Fibroblast of skin of left quadriceps (primary cell): ENCODE results near the gene VCP.
"Not testable (repeated sequence)": the region's sequence is repeated elsewhere in the genome, so short reads cannot be mapped to it uniquely, and the experiment has no call there.

Experiments used
- DNase-seq, 2 experiments: peaks; one replicate each; pipeline ENCODE4 v3.0.0-alpha.2; 2013; ENCODE audit warnings: low read depth in 2 of 2

Gene VCP

DNA sequence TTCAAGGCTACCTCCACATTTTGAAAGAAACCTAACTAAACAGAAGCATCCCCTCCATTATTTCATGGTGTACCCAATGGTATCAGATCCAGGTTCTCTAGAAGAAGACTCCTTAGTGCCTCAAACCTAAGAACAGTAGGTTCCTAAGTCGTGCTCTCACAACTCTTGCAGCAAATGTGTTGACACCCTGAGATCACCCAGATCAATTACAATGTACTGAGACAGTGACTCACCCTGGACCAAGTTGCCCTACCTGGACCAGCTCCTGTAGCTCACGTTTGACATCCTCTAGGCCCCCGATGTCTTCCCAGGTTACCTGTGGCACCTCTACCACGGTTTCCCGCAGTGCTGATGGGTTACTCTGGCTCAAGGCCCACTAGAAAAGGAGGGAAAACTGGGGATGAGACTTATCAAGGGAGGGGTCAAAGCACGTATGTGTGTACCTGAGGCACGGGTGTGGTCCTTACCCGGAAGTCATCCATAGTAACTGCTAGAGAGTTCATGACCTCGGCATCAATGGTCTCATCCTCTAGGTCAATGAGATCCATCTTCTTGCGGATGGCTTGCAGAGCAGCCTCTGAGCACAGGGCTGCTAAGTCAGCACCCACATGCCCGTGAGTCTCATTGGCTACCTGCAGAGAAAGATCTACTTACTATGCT lies 11.7 kb downstream of the VCP start:
- no peak for DNase-seq

DNA sequence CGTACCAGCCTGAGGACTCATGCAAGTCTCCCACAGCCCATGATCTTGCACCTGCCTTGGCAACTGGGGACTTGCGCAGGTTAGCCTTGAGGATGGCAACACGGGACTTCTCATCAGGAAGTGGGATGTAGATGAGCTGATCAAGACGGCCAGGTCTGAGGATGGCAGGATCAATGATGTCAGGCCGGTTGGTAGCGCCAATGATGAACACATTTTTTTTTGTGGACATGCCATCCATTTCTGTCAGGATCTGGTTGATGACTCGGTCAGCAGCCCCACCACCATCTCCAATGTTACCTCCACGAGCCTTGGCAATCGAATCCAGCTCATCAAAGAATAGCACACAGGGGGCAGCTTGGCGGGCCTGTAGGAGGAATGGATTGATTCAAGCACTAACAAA lies 13.0 kb downstream of the VCP start:
- DNase-seq: no peak

GRCh38 chr9:35057271-35057620 lies 15.2 kb downstream of the VCP start:
- no peak for DNase-seq

- DNase-seq: no peak
Measured at GRCh38 chr9:35056571-35057270, 15.7 kb downstream of the VCP start.

DNA sequence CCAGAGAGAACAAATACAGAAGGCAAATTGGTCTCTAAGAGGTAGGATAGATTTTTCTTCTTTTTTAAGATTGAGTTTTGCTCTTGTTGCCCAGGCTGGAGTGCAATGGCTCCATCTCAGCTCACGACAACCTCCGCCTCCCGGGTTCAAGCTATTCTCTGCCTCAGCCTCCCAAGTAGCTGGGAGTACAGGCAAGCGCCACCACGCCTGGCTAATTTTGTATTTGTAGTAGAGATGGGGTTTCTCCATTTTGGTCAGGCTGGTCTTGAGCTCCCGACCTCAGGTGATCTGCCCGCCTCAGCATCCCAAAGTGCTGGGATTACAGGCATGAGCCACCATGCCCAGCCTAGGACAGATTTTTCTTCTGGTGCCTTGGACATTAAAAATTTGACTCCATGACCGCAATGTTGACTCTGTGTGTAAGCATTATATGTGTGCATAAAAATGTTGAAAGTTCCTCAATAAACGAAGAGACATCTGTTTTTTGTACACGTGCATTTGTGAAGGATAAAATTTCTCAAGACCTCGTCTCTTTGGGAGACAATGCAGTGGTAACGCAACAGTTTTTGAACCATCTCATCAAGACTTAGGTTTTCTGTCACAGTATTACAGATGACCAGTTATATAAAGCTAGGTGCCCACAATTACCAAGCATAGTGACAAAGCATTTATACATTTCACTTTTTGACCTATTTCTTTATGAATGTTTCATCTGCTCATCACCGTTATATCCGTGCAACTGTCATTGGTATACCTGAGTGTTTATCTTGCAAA lies 17.4 kb downstream of the VCP start:
- no peak for DNase-seq

GRCh38 chr9:35054185-35054835 lies 18.1 kb downstream of the VCP start:
- no peak for DNase-seq

DNA sequence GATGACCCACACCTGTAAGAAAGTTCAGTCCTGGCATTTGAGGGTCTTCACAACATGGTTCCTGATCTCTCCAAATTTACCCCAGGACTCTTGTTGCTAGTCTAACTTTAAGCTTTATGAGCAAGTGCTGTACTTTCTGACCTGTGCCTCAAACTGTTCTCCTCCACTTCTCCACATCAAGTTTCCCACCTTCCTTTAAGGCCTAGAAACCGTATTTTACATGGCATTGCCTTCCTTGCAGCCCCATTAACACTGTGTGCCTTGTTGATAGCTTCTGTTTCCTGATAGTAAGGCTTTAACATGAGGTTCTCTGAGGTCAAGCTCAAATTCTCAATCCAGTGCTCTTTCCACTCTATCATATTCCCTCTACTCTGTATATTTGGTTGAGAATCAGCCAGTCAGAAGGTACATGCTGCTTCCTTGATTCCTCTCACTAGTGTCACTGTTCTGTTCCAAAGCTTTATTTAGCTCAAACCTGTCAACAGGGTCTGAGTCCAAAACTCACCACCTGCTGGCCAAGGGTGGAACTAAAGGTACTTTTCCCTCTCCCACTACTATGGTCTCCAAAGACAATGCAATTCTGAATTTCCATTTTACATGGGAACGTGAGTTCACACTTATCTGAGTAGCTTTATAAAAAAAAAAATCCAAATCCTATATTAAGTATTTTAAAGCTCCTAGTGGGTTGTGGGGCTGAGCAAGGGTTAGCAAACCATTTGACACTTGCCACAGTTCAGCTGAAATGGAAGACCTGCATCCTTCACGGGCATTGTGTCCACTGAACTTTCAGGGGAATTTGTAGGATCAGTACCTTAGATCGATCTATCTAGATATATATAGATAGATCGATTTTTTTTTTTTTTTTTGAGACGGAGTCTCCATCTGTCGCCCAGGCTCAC lies 21.1 kb downstream of the VCP start:
- peak in 1 of 2 experiments; percentile 9 for DNase-seq

GRCh38 chr9:35048511-35048910 lies 23.9 kb downstream of the VCP start:
- DNase-seq: no peak

DNA sequence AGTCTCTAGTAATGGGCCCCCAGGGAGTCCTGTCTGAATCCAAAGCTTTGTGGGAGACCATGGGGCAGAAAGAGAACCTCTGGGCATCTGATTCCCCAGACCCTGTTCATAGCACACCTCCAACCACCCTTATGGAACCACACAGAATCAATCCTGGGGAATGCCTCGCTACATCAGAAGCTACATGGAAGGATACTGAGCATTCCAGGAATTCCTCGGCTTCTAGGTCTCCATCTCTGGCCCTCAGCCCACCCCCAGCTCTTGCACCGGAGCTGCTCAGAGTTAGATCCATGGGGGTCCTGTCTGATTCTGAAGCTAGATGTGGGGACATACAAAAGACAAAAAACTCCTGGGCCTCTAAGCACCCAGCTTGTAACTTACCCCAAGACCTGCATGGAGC lies 28.4 kb downstream of the VCP start:
- DNase-seq: peak in 1 of 2 experiments; percentile 6

DNA sequence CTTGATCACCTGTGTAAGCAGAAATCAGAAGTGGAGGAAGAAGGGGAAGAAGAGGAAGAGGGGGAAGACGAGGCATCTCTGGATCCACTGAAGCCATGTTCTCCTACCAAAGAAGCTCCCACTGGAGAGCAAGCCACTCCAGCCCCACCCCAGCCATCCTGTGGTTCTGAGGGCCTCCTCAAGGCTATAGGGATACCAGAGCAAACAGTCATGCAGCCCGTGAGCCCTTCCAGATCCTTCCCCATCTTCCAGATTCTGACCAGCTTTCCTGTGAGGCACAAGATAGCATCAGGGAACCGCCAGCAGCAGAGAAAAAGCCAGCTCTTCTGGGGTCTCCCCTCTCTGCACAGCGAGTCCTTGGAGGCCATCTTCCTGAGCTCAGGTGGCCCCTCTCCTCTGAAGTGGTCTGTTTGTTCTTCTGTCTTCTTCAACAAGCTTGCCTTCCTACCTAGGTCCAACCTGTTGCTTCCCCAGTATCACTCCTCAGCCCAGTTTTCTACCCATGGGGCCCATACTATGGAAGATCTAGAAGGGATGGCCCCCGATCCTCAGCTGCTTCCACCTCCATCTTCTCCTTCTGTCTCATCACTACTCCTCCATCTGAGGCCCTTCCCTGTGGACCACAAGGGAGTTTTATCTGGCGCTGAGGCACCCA lies 29.4 kb downstream of the VCP start:
- DNase-seq: no peak

DNA sequence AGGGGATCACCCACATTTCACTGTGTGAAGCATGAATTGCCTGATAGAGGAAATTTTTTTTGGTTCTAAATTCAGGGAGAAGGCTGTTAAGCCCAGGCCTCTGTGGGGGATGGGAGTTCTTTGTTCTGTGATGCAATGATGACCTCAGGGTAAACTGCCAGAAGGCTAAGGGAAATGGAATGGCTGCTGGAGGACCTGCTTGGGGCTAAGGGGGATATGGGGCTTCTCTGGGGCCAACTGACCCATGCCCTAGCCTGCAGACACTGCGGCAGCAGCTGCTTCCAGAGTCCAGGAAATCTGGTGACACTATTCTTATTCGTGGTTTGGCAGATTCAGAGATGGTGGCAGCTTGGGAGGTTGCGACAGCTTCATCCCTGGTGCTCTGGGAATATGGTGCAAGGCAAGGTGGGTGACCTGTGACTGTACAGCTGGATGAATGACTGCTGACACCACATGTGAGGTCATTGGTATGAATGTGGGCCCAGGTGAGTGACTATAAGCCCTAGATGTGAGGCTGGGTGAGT lies 30.3 kb downstream of the VCP start:
- DNase-seq: no peak

DNA sequence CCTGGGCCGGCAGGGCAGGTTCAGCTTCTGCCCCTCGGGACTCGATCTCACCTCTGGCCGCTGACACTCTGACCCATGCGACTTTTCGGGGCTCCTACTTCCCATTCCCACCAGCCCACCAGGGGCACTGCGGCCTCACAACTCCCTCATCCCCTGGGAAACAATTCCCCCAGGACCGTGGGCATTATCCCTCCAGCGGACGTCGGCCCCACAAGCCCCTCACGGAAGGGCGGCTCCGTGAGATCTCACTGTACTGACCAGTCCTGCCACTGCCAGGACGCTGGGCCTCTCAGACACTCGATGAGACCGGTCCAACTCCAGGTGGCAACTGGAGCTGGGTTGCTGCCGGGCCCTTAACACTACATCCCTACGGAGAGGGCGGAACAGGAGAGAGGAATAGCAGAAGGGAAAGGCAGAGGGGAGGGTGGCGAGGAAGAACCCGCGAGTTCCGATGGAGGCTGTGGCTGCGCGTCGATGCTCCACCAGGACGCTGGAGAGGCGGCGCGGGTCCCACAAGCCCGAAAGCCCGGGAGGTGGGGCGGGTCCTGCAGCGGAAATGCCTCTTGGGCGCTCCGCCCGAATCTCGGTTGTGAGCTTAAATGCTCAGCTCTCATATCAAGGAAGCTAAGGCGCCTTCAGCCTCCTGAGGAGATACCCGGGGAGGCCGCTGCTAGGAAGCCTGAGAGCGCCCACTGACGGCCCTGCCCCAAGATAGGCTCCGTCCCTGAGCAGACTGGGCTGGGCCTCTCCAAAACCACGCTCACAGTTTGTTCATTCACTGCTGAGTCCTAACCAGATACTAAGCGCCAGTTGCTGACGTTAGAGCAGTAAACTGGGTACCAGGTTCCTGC lies 36.3 kb downstream of the VCP start:
- peak; percentile 39 to 44 for DNase-seq

DNA sequence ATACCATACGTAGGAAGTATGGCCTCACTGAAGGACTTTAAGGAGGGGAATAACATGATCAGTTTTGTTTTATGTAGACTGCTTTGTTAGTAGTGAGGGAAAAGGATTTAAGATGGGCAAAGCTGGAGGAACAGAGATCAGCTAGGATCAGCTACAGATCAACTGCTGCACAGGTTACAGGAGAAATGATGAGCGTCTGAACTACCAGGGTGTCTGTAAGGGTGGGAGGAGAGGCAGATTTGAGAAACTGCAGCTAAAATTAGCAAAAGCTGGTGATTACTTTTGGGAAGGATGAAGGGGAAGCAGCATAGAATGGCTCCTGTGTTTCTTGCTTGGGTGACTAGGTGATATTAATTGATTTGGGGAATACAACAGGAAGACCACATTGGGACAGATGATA lies 39.3 kb downstream of the VCP start:
- no peak for DNase-seq

DNA sequence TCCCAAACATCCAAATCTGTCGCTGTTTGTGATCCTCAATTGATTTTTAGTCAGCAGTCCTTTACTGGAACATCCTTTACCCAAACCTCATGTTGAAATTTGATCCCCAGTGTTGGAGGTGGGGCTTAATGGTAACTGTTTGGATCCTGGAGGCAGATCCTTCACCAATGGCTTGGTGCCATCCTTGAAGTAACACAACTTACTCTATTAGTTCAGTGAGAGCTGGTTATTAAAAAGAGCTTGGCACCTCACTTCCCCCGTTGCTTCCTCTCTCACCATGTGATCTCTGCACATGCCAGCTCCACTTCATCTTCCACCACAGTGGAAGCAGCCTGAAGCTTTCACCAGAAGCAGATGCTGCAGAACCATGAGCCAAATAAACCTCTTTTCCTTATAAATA lies 42.6 kb downstream of the VCP start:
- no peak for DNase-seq

GRCh38 chr9:35029241-35029640 lies 43.2 kb downstream of the VCP start:
- no peak for DNase-seq

DNA sequence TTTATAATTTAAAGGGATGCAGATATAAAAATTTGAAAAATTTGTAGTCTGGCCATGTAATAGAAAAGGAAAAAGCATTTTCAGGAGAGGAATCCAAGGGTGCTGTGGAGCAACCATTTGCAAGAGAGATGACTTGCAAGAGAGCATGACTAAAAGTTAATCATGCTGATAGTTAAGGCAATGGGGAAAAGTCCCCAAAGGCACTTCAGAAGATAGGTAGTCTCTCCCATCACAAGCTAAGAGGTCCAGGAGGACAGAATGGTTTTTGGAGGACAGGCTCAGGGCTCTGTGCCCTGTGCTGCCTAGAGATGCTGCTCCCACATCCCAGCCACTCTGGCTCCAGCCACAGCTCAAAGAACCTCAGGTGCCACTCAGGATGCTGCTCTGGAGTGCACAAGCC lies 44.1 kb downstream of the VCP start:
- DNase-seq: no peak

DNA sequence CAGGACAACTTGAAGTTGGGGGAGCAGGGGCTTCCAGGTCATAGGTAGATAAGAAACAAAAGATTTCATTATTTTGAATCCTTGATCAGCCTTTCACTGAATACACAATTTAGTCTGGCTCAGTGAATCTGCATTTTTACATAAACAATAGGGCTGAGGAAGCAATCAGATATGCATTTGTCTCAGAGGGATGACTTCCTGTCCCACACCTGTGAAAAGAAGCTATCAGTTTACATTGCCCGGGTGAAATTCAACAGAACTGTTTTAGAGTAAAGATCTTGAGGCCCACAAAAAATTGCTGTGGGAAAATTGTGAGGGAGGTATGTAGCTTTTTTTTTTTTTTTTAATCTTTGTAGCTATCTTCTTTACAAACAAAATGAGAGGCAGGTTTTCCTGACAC lies 44.6 kb downstream of the VCP start:
- DNase-seq: no peak

DNA sequence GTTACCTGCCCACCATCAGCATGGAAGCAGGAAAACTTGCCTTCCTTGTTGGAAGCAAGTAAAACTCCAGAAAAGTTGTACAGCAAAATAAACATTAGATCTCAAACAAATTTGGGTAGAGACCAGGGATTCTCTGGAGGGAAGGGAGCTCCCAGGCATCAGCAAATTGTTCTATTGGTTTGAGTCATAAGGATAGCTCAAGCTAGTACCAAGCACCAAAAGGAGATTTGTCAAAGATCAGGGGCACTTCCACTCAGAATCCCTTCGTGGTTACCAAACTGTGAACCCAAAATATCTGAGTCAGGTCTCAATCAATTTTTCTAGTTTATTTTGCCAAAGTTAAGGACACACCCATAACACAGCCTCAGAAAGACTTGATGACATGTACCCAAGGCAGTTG lies 45.1 kb downstream of the VCP start:
- DNase-seq: no peak

- DNase-seq: no peak
Measured at GRCh38 chr9:35026671-35027070, 45.8 kb downstream of the VCP start.

- not testable (repeated sequence) for DNase-seq
Measured at GRCh38 chr9:35023443-35023842, 49.0 kb downstream of the VCP start.
